A549 (cell line): ENCODE results near the gene CD300H. TPM values are rescaled to one million over a fixed set of nuclear protein-coding genes. Genes with fewer than 3 reads are reported as not detected.

Source experiments
- ATAC-seq, 2 experiments: fragments of 200-7000 bp in 1 of 2; fragments of >200 bp in 1 of 2; cut with Nextera tagmentation in 1 of 2; cut with Tn5 transposase in 1 of 2; 3 replicates each; pipeline versions ENCODE4 v1.8.0 to v1.9.1; 2018 to 2020; ENCODE audit warnings: mild to moderate bottlenecking in 1 of 2, moderate library complexity in 1 of 2
- CTCF ChIA-PET: fragments of 300-600 bp; sonication (Branson Sonifier 250); formaldehyde crosslinking; extraction: SDS; loops from one replicate; lab custom pipeline; 2021; ENCODE audit warnings: antibody characterized with exemption, inconsistent platforms; lab: Yijun Ruan, JAX
- POLR2A ChIA-PET: fragments of 350-600 bp; formaldehyde crosslinking; extraction: SDS; loops from one replicate; lab custom pipeline; 2021; ENCODE audit warnings: antibody characterized with exemption, inconsistent platforms; lab: Yijun Ruan, JAX
- DNase-seq, 2 experiments: peaks; one replicate each; pipeline versions ENCODE4 v3.0.0 to v3.0.0-alpha.2; 2011 to 2016; ENCODE audit warnings: low read depth in 1 of 2, low spot score in 1 of 2
- FAIRE-seq: peaks from 2 replicates; lab custom pipeline; 2011; peaks lifted over from hg19 to GRCh38; lab: Jason Lieb, UNC
- H3K27ac ChIP-seq, 2 experiments: fragments of >200 bp; sonication (Bioruptor Twin); formaldehyde crosslinking; 3 replicates each; pipeline ENCODE4 v1.5.1; 2016 to 2017
- H3K4me1 ChIP-seq: fragments of >200 bp; sonication (Bioruptor Twin); formaldehyde crosslinking; 3 replicates; pipeline ENCODE4 v1.6.1; 2016
- H3K4me2 ChIP-seq: fragments of >200 bp; sonication (Bioruptor Twin); formaldehyde crosslinking; 3 replicates; pipeline ENCODE4 v1.6.1; 2016
- H3K4me3 ChIP-seq: fragments of >200 bp; sonication (Bioruptor Twin); formaldehyde crosslinking; 3 replicates; pipeline ENCODE4 v1.5.1; 2016
- H3K9me3 ChIP-seq: fragments of >200 bp; sonication (Bioruptor Twin); formaldehyde crosslinking; 3 replicates; pipeline ENCODE4 v1.6.1; 2016
- ATOH8 ChIP-seq: fragments of 250-450 bp; sonication (Bioruptor Pico); IDR thresholded peaks from 2 replicates; pipeline ENCODE4 v1.5.0; 2020; ENCODE audit warnings: low read depth, mild to moderate bottlenecking, moderate library complexity
- CBX2 ChIP-seq: fragments of 200-600 bp; sonication (generic); IDR thresholded peaks from 2 replicates; pipeline ENCODE4 v1.6.1; 2016; ENCODE audit warnings: low read depth, mild to moderate bottlenecking, borderline replicate concordance
- CEBPB ChIP-seq, 2 experiments: fragments of >200 bp in 1 of 2; sonication (Bioruptor Twin) in 1 of 2; formaldehyde crosslinking in 1 of 2; IDR thresholded peaks; 2 replicates each; pipeline ENCODE4 v1.6.1; 2012 to 2016
- EHF ChIP-seq: fragments of 250-450 bp; sonication (Bioruptor Pico); IDR thresholded peaks from 2 replicates; pipeline ENCODE4 v1.5.0; 2020; ENCODE audit warnings: mild to moderate bottlenecking
- FOSL2 ChIP-seq, 2 experiments: fragments of 450-650 bp in 1 of 2; fragments of >200 bp in 1 of 2; sonication (Bioruptor Twin) in 1 of 2; formaldehyde crosslinking; IDR thresholded peaks; 2 replicates each; pipeline versions ENCODE4 v1.5.0 to v1.6.1; 2016 to 2020; ENCODE audit warnings: mild to moderate bottlenecking in 1 of 2, moderate library complexity in 1 of 2
- GATA3 ChIP-seq: IDR thresholded peaks from 2 replicates; pipeline ENCODE4 v1.6.1; 2012; ENCODE audit warnings: borderline replicate concordance
- HDAC2 ChIP-seq: fragments of 200-600 bp; sonication (generic); IDR thresholded peaks from 2 replicates; pipeline ENCODE4 v1.6.1; 2016
- HEYL ChIP-seq: fragments of 250-450 bp; sonication (Bioruptor Pico); IDR thresholded peaks from 2 replicates; pipeline ENCODE4 v1.8.0; 2021; ENCODE audit warnings: mild to moderate bottlenecking, moderate library complexity
- HMGXB4 ChIP-seq: fragments of 250-450 bp; sonication (Bioruptor Pico); IDR thresholded peaks from 2 replicates; pipeline ENCODE4 v1.5.0; 2021; ENCODE audit warnings: mild to moderate bottlenecking, moderate library complexity, borderline replicate concordance
- HOXA7 ChIP-seq: fragments of 250-450 bp; sonication (Bioruptor Pico); IDR thresholded peaks from 2 replicates; pipeline ENCODE4 v1.5.0; 2020; ENCODE audit warnings: mild to moderate bottlenecking, moderate library complexity
- HOXB13 ChIP-seq: fragments of 250-450 bp; sonication (Bioruptor Pico); IDR thresholded peaks from 2 replicates; pipeline ENCODE4 v1.5.0; 2020; ENCODE audit warnings: low read depth, mild to moderate bottlenecking, moderate library complexity
- MAFK ChIP-seq: fragments of 450-650 bp; IDR thresholded peaks from 2 replicates; pipeline ENCODE4 v1.6.1; 2014; ENCODE audit not compliant: partially characterized antibody
- MAX ChIP-seq: IDR thresholded peaks from 2 replicates; pipeline ENCODE4 v1.6.1; 2012
- MAZ ChIP-seq: fragments of 150-350 bp; IDR thresholded peaks from 2 replicates; pipeline ENCODE4 v1.6.1; 2014; ENCODE audit warnings: antibody characterized with exemption, low read depth, low read length, borderline replicate concordance
- NFE2L2 ChIP-seq: fragments of 150-350 bp; conservative IDR thresholded peaks from 2 replicates; pipeline ENCODE4 v1.6.1; 2014; ENCODE audit warnings: low read length
- POLR2A ChIP-seq: IDR thresholded peaks from 2 replicates; pipeline ENCODE4 v1.6.1; 2012; ENCODE audit warnings: mild to moderate bottlenecking, low read length
- POLR2AphosphoS2 ChIP-seq: conservative IDR thresholded peaks from 2 replicates; pipeline ENCODE4 v1.6.1; 2012; ENCODE audit warnings: low read length, improper control_type of control experiment, inconsistent platforms
- RAD21 ChIP-seq, 2 experiments: fragments of >200 bp in 1 of 2; sonication (Bioruptor Twin) in 1 of 2; formaldehyde crosslinking in 1 of 2; IDR thresholded peaks in 1 of 2; conservative IDR thresholded peaks in 1 of 2; 2 replicates in 1 of 2; 3 replicates in 1 of 2; pipeline ENCODE4 v1.6.1; 2012 to 2018; ENCODE audit warnings: inconsistent platforms in 1 of 2
- RARB ChIP-seq: fragments of 250-450 bp; sonication (Bioruptor Pico); IDR thresholded peaks from 2 replicates; pipeline ENCODE4 v1.8.0; 2021; ENCODE audit warnings: mild to moderate bottlenecking, moderate library complexity
- RNF2 ChIP-seq: fragments of 200-600 bp; sonication (generic); IDR thresholded peaks from 2 replicates; pipeline ENCODE4 v1.6.1; 2016; ENCODE audit warnings: low read depth, mild to moderate bottlenecking, antibody characterized with exemption, moderate library complexity, borderline replicate concordance
- TFCP2L1 ChIP-seq: fragments of 250-450 bp; sonication (Bioruptor Pico); IDR thresholded peaks from 2 replicates; pipeline ENCODE4 v1.5.0; 2021; ENCODE audit warnings: mild to moderate bottlenecking
- USF2 ChIP-seq: fragments of 450-650 bp; IDR thresholded peaks from 2 replicates; pipeline ENCODE4 v1.6.1; 2014; ENCODE audit warnings: antibody characterized with exemption
- ZC3H11A ChIP-seq: fragments of 450-650 bp; IDR thresholded peaks from 2 replicates; pipeline ENCODE4 v1.6.1; 2014; ENCODE audit warnings: antibody characterized with exemption, mild to moderate bottlenecking
- ZNF302 ChIP-seq: fragments of 250-450 bp; sonication (Bioruptor Pico); IDR thresholded peaks from 2 replicates; pipeline ENCODE4 v1.9.0; 2021; ENCODE audit warnings: inconsistent platforms, mild to moderate bottlenecking, moderate library complexity
- ZSCAN20 ChIP-seq: fragments of 250-450 bp; sonication (Bioruptor Pico); IDR thresholded peaks from 2 replicates; pipeline ENCODE4 v1.8.0; 2022; ENCODE audit warnings: mild to moderate bottlenecking, moderate library complexity
- WGBS: methylation state at CpG from one replicate; pipeline ENCODE4 v1.1.6; 2017; ENCODE audit errors: missing lambda C conversion rate; 5-methylcytosine and 5-hydroxymethylcytosine counted together
- polyA plus RNA-seq, 4 experiments: library from polyadenylated mRNA; depleted of rRNA in 3 of 4; stranded (reverse); fragments of >200 nt; fragmentation: RNase III in 1 of 4; extraction: RNeasy Plus Mini Kit Qiagen cat#74134 plus additional on column Dnase treatment in 1 of 4; gene quantifications; 2 replicates in 3 of 4; 3 replicates in 1 of 4; pipeline ENCODE4 v1.2.3, GENCODE V29; 2011 to 2017
- TF ChIP-seq, protein P1 (sequence below): IDR thresholded peaks from 2 replicates; pipeline ENCODE4 v1.6.1; 2012; ENCODE audit warnings: low read depth, borderline replicate concordance
- TF ChIP-seq, protein P2 (sequence below): IDR thresholded peaks from 2 replicates; pipeline ENCODE4 v1.6.1; 2012

The CD300H gene
- polyA plus RNA-seq, 2 of the 4 experiments (the other 2 are of a cell fraction): 0.50 TPM; not detected in 1

- no peak for ATAC-seq
- peaks cover 27% of the 10 kb centered on the region for H3K4me1 ChIP-seq
- H3K4me3 ChIP-seq: no peak overlapping the region
- POLR2A ChIA-PET: no interaction called here
- H3K4me2 ChIP-seq: no peak overlapping the region
- H3K9me3 ChIP-seq: no peaks in the 10 kb centered on the region; the same call in 2 of the 3 replicates
- FAIRE-seq: no peak
- CTCF ChIA-PET: interaction anchor here (1.0 to 3.0 kb wide), 4 partner anchors 30 to 167 kb away, joined by 3 to 28 read pairs (median 5); partner anchors contain the start of gene RAB37
- 67% methylated on average over 4 of the region's 4 CpGs for WGBS
- H3K27ac ChIP-seq: peak overlapping the region in 1 of 2 experiments; percentile 90; a peak in 3 of 6 replicates
- DNase-seq: no peak
- TF ChIP-seq RNF2 (no peak), ZNF302 (CRISPR knock-in tag) (no peak), ATOH8 (no peak), TFCP2L1 (CRISPR knock-in tag) (no peak), ZC3H11A (no peak), USF2 (no peak), POLR2AphosphoS2 (no peak), MAX (no peak), HEYL (no peak), HOXB13 (CRISPR knock-in tag) (no peak), EHF (no peak)
Observed at GRCh38 chr17:74571621-74572270, 4.4 kb upstream of the CD300H start.

- peak overlapping the region; percentile 64 to 90 for H3K27ac ChIP-seq
- peak overlapping the region; percentile 34 for H3K4me2 ChIP-seq
- 44% methylated on average over 32 of the region's 32 CpGs for WGBS
- peaks cover 27% of the 10 kb centered on the region for H3K4me1 ChIP-seq
- FAIRE-seq (peak; percentile 95), DNase-seq (peak; percentile 71 to 94), ATAC-seq (peak; percentile 91 to 95)
- ChIA-PET CTCF (interaction anchor here (0.7 to 3.0 kb wide), 14 partner anchors 10 to 222 kb away, joined by 3 to 28 read pairs (median 4); partner anchors contain the start of genes CD300C, CD300LD and RAB37), POLR2A (interaction anchor here (0.6 to 1.0 kb wide), 8 partner anchors 11 to 152 kb away, joined by 3 to 5 read pairs (median 3); no protein-coding TSS in a partner anchor)
- H3K9me3 ChIP-seq: no peaks in the 10 kb centered on the region; the same call in 2 of the 3 replicates
- no peak overlapping the region for H3K4me3 ChIP-seq
- TF ChIP-seq MAX (peak; percentile 96), HDAC2 (no peak), MAFK (peak; percentile 98), ZNF302 (CRISPR knock-in tag) (no peak), GATA3 (peak; percentile 37; the same call in 1 of the 2 replicates), TFCP2L1 (CRISPR knock-in tag) (no peak), RARB (CRISPR knock-in tag) (no peak), NFE2L2 (peak; percentile 48; the same call in 1 of the 2 replicates), MAZ (no peak), FOSL2 (IDR thresholded peaks at IDR 0.05) (0 out of 2 replicates have a peak, but pooled peaks have one; percentile 24), FOSL2 (CRISPR knock-in tag; IDR thresholded peaks at IDR 0.05) (peak; percentile 92), HOXA7 (no peak), ZSCAN20 (CRISPR knock-in tag) (no peak), RAD21 (conservative IDR thresholded peaks at IDR 0.05 in 1 of 2, IDR thresholded peaks at IDR 0.05 in 1 of 2) (no peak), CEBPB (IDR thresholded peaks at IDR 0.05) (no peak), HMGXB4 (CRISPR knock-in tag) (no peak), CBX2 (no peak), POLR2A (peak; percentile 35; the same call in 1 of the 2 replicates)
- TF ChIP-seq, protein P1, sequence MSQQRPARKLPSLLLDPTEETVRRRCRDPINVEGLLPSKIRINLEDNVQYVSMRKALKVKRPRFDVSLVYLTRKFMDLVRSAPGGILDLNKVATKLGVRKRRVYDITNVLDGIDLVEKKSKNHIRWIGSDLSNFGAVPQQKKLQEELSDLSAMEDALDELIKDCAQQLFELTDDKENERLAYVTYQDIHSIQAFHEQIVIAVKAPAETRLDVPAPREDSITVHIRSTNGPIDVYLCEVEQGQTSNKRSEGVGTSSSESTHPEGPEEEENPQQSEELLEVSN: peak; percentile 94
- TF ChIP-seq, protein P2, sequence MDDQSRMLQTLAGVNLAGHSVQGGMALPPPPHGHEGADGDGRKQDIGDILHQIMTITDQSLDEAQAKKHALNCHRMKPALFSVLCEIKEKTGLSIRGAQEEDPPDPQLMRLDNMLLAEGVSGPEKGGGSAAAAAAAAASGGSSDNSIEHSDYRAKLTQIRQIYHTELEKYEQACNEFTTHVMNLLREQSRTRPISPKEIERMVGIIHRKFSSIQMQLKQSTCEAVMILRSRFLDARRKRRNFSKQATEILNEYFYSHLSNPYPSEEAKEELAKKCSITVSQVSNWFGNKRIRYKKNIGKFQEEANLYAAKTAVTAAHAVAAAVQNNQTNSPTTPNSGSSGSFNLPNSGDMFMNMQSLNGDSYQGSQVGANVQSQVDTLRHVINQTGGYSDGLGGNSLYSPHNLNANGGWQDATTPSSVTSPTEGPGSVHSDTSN: no peak
Observed at GRCh38 chr17:74569020-74570003, 2.0 kb upstream of the CD300H start.
